ENCODE data around the gene FXYD2. TPM values are rescaled to one million over a fixed set of nuclear protein-coding genes. Genes with fewer than 3 reads are reported as not detected.

FXYD2 gene
- total RNA-seq, 1 donor from 2014 or later: 0.48 TPM

GRCh38 chr11:117828611-117829368 is 4.2 kb upstream of the FXYD2 start:
- H3K27me3 Mint-ChIP-seq (ENCODE audit: low read depth): no peaks in the 10 kb centered on the region
- peaks cover 33% of the 10 kb centered on the region for H3K4me1 Mint-ChIP-seq (ENCODE audit: low read depth)

GRCh38 chr11:117827521-117828511 is 3.3 kb upstream of the FXYD2 start:
- DNase-seq (ENCODE audit: low spot score): no peak
- H3K4me3 Mint-ChIP-seq (ENCODE audit: low read depth): no peak overlapping the region
- H3K4me1 Mint-ChIP-seq (ENCODE audit: low read depth): peaks cover 39% of the 10 kb centered on the region
- no peaks in the 10 kb centered on the region for H3K27me3 Mint-ChIP-seq (ENCODE audit: low read depth)
- intact Hi-C loops (cut with micrococcal nuclease): no loop called here
- peak overlapping the region; percentile 35 for H3K27ac Mint-ChIP-seq
- no peaks in the 10 kb centered on the region for H3K36me3 Mint-ChIP-seq (ENCODE audit: low read depth)
- H3K9me3 Mint-ChIP-seq: no peaks in the 10 kb centered on the region

More at GRCh38 chr11:117828611-117829368, 4.2 kb upstream of the FXYD2 start:
- no peaks in the 10 kb centered on the region for H3K9me3 Mint-ChIP-seq
- peak; percentile 68 for DNase-seq (ENCODE audit: low spot score)
- peak overlapping the region; percentile 4 for H3K4me3 Mint-ChIP-seq (ENCODE audit: low read depth)
- H3K27ac Mint-ChIP-seq: peak overlapping the region; percentile 73
- H3K36me3 Mint-ChIP-seq (ENCODE audit: low read depth): no peaks in the 10 kb centered on the region
- intact Hi-C loops (cut with micrococcal nuclease): no loop called here

GRCh38 chr11:117826832-117827231 is 2.3 kb upstream of the FXYD2 start:
- DNase-seq (ENCODE audit: low spot score): no peak
- Mint-ChIP-seq H3K4me1 (ENCODE audit: low read depth) (peaks cover 40% of the 10 kb centered on the region), H3K27ac (no peak overlapping the region), H3K36me3 (ENCODE audit: low read depth) (no peaks in the 10 kb centered on the region), H3K4me3 (ENCODE audit: low read depth) (no peak overlapping the region), H3K9me3 (no peaks in the 10 kb centered on the region), H3K27me3 (ENCODE audit: low read depth) (no peaks in the 10 kb centered on the region)
- intact Hi-C loops (cut with micrococcal nuclease): no loop called here

GRCh38 chr11:117826190-117826570 is 1.6 kb upstream of the FXYD2 start:
- no peak overlapping the region for H3K27ac Mint-ChIP-seq
- H3K27me3 Mint-ChIP-seq (ENCODE audit: low read depth): no peaks in the 10 kb centered on the region
- H3K4me1 Mint-ChIP-seq (ENCODE audit: low read depth): peaks cover 39% of the 10 kb centered on the region
- intact Hi-C loops (cut with micrococcal nuclease): no loop called here
- H3K4me3 Mint-ChIP-seq (ENCODE audit: low read depth): no peak overlapping the region
- H3K36me3 Mint-ChIP-seq (ENCODE audit: low read depth): no peaks in the 10 kb centered on the region
- no peak for DNase-seq (ENCODE audit: low spot score)
- no peaks in the 10 kb centered on the region for H3K9me3 Mint-ChIP-seq

- intact Hi-C loops (cut with micrococcal nuclease): no loop called here
- Mint-ChIP-seq H3K4me3 (ENCODE audit: low read depth) (no peak overlapping the region), H3K36me3 (ENCODE audit: low read depth) (no peaks in the 10 kb centered on the region), H3K9me3 (no peaks in the 10 kb centered on the region), H3K4me1 (ENCODE audit: low read depth) (peaks cover 34% of the 10 kb centered on the region), H3K27me3 (ENCODE audit: low read depth) (no peaks in the 10 kb centered on the region), H3K27ac (no peak overlapping the region)
- no peak for DNase-seq (ENCODE audit: low spot score)
These were observed 1.1 kb upstream of the FXYD2 start for GRCh38 chr11:117825538-117826189.

- no peaks in the 10 kb centered on the region for H3K27me3 Mint-ChIP-seq (ENCODE audit: low read depth)
- H3K36me3 Mint-ChIP-seq (ENCODE audit: low read depth): no peaks in the 10 kb centered on the region
- intact Hi-C loops (cut with micrococcal nuclease): loop anchor here (2.0 kb wide), 1 partner anchor 229 kb away; no protein-coding TSS in a partner anchor
- no peak overlapping the region for H3K4me3 Mint-ChIP-seq (ENCODE audit: low read depth)
- no peak overlapping the region for H3K27ac Mint-ChIP-seq
- no peak for DNase-seq (ENCODE audit: low spot score)
- H3K9me3 Mint-ChIP-seq: no peaks in the 10 kb centered on the region
- H3K4me1 Mint-ChIP-seq (ENCODE audit: low read depth): peaks cover 30% of the 10 kb centered on the region
These were observed 561 bp downstream of the FXYD2 start for GRCh38 chr11:117823946-117824420.

- H3K9me3 Mint-ChIP-seq: no peaks in the 10 kb centered on the region
- H3K36me3 Mint-ChIP-seq (ENCODE audit: low read depth): no peaks in the 10 kb centered on the region
- peaks cover 31% of the 10 kb centered on the region for H3K4me1 Mint-ChIP-seq (ENCODE audit: low read depth)
- H3K27me3 Mint-ChIP-seq (ENCODE audit: low read depth): no peaks in the 10 kb centered on the region
- no peak overlapping the region for H3K4me3 Mint-ChIP-seq (ENCODE audit: low read depth)
- H3K27ac Mint-ChIP-seq: peak overlapping the region; percentile 49
- intact Hi-C loops (cut with micrococcal nuclease): loop anchor here (2.0 kb wide), 1 partner anchor 229 kb away; no protein-coding TSS in a partner anchor
- no peak for DNase-seq (ENCODE audit: low spot score)
These were observed 1.1 kb downstream of the FXYD2 start for GRCh38 chr11:117823294-117823945.

- no peak overlapping the region for H3K4me3 Mint-ChIP-seq (ENCODE audit: low read depth)
- H3K27ac Mint-ChIP-seq: no peak overlapping the region
- peaks cover 36% of the 10 kb centered on the region for H3K4me1 Mint-ChIP-seq (ENCODE audit: low read depth)
- H3K27me3 Mint-ChIP-seq (ENCODE audit: low read depth): no peaks in the 10 kb centered on the region
- H3K9me3 Mint-ChIP-seq: no peaks in the 10 kb centered on the region
- intact Hi-C loops (cut with micrococcal nuclease): loop anchor here (2.0 kb wide), 1 partner anchor 230 kb away; no protein-coding TSS in a partner anchor
- no peaks in the 10 kb centered on the region for H3K36me3 Mint-ChIP-seq (ENCODE audit: low read depth)
- DNase-seq (ENCODE audit: low spot score): no peak
These were observed 2.2 kb downstream of the FXYD2 start for GRCh38 chr11:117822074-117823033.

- H3K27ac Mint-ChIP-seq: no peak overlapping the region
- no peak overlapping the region for H3K4me3 Mint-ChIP-seq (ENCODE audit: low read depth)
- H3K27me3 Mint-ChIP-seq (ENCODE audit: low read depth): no peaks in the 10 kb centered on the region
- peaks cover 42% of the 10 kb centered on the region for H3K4me1 Mint-ChIP-seq (ENCODE audit: low read depth)
- no peak for DNase-seq (ENCODE audit: low spot score)
- intact Hi-C loops (cut with micrococcal nuclease): no loop called here
- H3K9me3 Mint-ChIP-seq: no peaks in the 10 kb centered on the region
- no peaks in the 10 kb centered on the region for H3K36me3 Mint-ChIP-seq (ENCODE audit: low read depth)
These were observed 3.1 kb downstream of the FXYD2 start for GRCh38 chr11:117821431-117821830.

GRCh38 chr11:117820516-117820915 is 4.0 kb downstream of the FXYD2 start:
- Mint-ChIP-seq H3K36me3 (ENCODE audit: low read depth) (no peaks in the 10 kb centered on the region), H3K27me3 (ENCODE audit: low read depth) (no peaks in the 10 kb centered on the region), H3K9me3 (no peaks in the 10 kb centered on the region), H3K27ac (no peak overlapping the region), H3K4me3 (ENCODE audit: low read depth) (no peak overlapping the region), H3K4me1 (ENCODE audit: low read depth) (peaks cover 49% of the 10 kb centered on the region)
- intact Hi-C loops (cut with micrococcal nuclease): no loop called here
- DNase-seq (ENCODE audit: low spot score): no peak

- intact Hi-C loops (cut with micrococcal nuclease): no loop called here
- H3K27me3 Mint-ChIP-seq (ENCODE audit: low read depth): no peaks in the 10 kb centered on the region
- H3K27ac Mint-ChIP-seq: peak overlapping the region; percentile 4
- no peak for DNase-seq (ENCODE audit: low spot score)
- peaks cover 53% of the 10 kb centered on the region for H3K4me1 Mint-ChIP-seq (ENCODE audit: low read depth)
- no peak overlapping the region for H3K4me3 Mint-ChIP-seq (ENCODE audit: low read depth)
- H3K36me3 Mint-ChIP-seq (ENCODE audit: low read depth): no peaks in the 10 kb centered on the region
- no peaks in the 10 kb centered on the region for H3K9me3 Mint-ChIP-seq
These were observed 4.5 kb downstream of the FXYD2 start for GRCh38 chr11:117820071-117820470.
